OCI-LY1 (cell line): ENCODE data around the gene MICAL2.

ENCODE experiments used
- CTCF ChIP-seq: fragments of 200-600 bp; sonication (generic), shearing (Covaris generic); IDR thresholded peaks from 2 replicates; pipeline ENCODE4 v1.5.1; 2017; ENCODE audit warnings: mild to moderate bottlenecking, antibody characterized with exemption, low read length, moderate library complexity, mixed read lengths
- EZH2 ChIP-seq: fragments of 200-600 bp; sonication (generic), shearing (Covaris generic); IDR thresholded peaks from 2 replicates; pipeline ENCODE4 v1.8.0; 2017; ENCODE audit warnings: borderline replicate concordance, mixed run types, mild to moderate bottlenecking, antibody characterized with exemption, low read length, moderate library complexity, mixed read lengths

- no peak for TF ChIP-seq CTCF
- no peak for TF ChIP-seq EZH2
Measured at GRCh38 chr11:12211331-12212065, 101.1 kb downstream of the MICAL2 start.
